Measurements from ENCODE around the gene PROC. TPM values are rescaled to one million over a fixed set of nuclear protein-coding genes. Genes with fewer than 3 reads are reported as not detected.

Gene PROC
- total RNA-seq, 4 donors from 2014 or later: not detected

DNA sequence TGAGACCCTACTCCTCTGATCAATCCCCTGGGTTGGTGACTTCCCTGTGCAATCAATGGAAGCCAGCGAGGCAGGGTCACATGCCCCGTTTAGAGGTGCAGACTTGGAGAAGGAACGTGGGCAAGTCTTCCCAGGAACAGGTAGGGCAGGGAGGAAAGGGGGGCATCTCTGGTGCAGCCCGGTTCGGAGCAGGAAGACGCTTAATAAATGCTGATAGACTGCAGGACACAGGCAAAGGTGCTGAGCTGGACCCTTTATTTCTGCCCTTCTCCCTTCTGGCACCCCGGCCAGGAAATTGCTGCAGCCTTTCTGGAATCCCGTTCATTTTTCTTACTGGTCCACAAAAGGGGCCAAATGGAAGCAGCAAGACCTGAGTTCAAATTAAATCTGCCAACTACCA is 821 bp upstream of the PROC start:
- TF ChIP-seq CTCF (IDR thresholded peaks at IDR 0.05; ENCODE audit: low read depth): no peak

- no peak for TF ChIP-seq CTCF (IDR thresholded peaks at IDR 0.05; ENCODE audit: low read depth)
Observed at GRCh38 chr2:127419112-127419430, 844 bp downstream of the PROC start.

GRCh38 chr2:127419448-127420038 is 1.3 kb downstream of the PROC start:
- TF ChIP-seq CTCF (IDR thresholded peaks at IDR 0.05; ENCODE audit: low read depth): no peak

DNA sequence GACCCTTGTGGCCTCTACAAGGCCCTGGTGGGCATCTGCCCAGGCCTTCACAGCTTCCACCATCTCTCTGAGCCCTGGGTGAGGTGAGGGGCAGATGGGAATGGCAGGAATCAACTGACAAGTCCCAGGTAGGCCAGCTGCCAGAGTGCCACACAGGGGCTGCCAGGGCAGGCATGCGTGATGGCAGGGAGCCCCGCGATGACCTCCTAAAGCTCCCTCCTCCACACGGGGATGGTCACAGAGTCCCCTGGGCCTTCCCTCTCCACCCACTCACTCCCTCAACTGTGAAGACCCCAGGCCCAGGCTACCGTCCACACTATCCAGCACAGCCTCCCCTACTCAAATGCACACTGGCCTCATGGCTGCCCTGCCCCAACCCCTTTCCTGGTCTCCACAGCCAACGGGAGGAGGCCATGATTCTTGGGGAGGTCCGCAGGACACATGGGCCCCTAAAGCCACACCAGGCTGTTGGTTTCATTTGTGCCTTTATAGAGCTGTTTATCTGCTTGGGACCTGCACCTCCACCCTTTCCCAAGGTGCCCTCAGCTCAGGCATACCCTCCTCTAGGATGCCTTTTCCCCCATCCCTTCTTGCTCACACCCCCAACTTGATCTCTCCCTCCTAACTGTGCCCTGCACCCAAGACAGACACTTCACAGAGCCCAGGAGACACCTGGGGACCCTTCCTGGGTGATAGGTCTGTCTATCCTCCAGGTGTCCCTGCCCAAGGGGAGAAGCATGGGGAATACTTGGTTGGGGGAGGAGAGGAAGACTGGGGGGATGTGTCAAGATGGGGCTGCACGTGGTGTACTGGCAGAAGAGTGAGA is 2.0 kb downstream of the PROC start:
- no peak for TF ChIP-seq CTCF (IDR thresholded peaks at IDR 0.05; ENCODE audit: low read depth)

DNA sequence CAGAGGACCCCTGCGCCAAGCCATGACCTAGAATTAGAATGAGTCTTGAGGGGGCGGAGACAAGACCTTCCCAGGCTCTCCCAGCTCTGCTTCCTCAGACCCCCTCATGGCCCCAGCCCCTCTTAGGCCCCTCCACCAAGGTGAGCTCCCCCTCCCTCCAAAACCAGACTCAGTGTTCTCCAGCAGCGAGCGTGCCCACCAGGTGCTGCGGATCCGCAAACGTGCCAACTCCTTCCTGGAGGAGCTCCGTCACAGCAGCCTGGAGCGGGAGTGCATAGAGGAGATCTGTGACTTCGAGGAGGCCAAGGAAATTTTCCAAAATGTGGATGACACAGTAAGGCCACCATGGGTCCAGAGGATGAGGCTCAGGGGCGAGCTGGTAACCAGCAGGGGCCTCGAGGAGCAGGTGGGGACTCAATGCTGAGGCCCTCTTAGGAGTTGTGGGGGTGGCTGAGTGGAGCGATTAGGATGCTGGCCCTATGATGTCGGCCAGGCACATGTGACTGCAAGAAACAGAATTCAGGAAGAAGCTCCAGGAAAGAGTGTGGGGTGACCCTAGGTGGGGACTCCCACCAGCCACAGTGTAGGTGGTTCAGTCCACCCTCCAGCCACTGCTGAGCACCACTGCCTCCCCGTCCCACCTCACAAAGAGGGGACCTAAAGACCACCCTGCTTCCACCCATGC is 3.0 kb downstream of the PROC start:
- TF ChIP-seq CTCF (IDR thresholded peaks at IDR 0.05; ENCODE audit: low read depth): no peak

- TF ChIP-seq CTCF (IDR thresholded peaks at IDR 0.05; ENCODE audit: low read depth): no peak
Observed at GRCh38 chr2:127421871-127422558, 3.8 kb downstream of the PROC start.
